HepG2 (cell line): Measurements from ENCODE around the gene LDLRAP1.

Experiments used
- CTCF ChIP-seq: sonication (generic); formaldehyde crosslinking; IDR thresholded peaks from 2 replicates; pipeline ENCODE4 v1.5.0; 2020; ENCODE audit warnings: mild to moderate bottlenecking, missing genetic modification reagents, moderate library complexity
- ELF4 ChIP-seq: sonication (generic); formaldehyde crosslinking; IDR thresholded peaks from 2 replicates; pipeline ENCODE4 v1.5.0; 2020; ENCODE audit warnings: missing genetic modification reagents, mild to moderate bottlenecking, moderate library complexity, borderline replicate concordance
- ETV6 ChIP-seq: sonication (generic); formaldehyde crosslinking; conservative IDR thresholded peaks from 2 replicates; pipeline ENCODE4 v1.4.0; 2020; ENCODE audit warnings: missing genetic modification reagents
- FOXK2 ChIP-seq: fragments of 450-650 bp; IDR thresholded peaks from 2 replicates; pipeline ENCODE4 v1.6.1; 2016
- MAX ChIP-seq: IDR thresholded peaks from 2 replicates; pipeline ENCODE4 v1.6.1; 2012; ENCODE audit warnings: inconsistent platforms
- NR2C2 ChIP-seq: sonication (generic); formaldehyde crosslinking; IDR thresholded peaks from 2 replicates; pipeline ENCODE4 v1.4.0; 2020; ENCODE audit warnings: missing genetic modification reagents, mild to moderate bottlenecking, moderate library complexity, borderline replicate concordance
- RNF219 ChIP-seq: sonication (generic); formaldehyde crosslinking; IDR thresholded peaks from 2 replicates; pipeline ENCODE4 v1.5.0; 2020; ENCODE audit warnings: mild to moderate bottlenecking, missing genetic modification reagents
- USF2 ChIP-seq, 2 experiments: sonication (generic) in 1 of 2; formaldehyde crosslinking in 1 of 2; IDR thresholded peaks; 2 replicates each; pipeline versions ENCODE4 v1.5.1 to v1.6.1; 2011 to 2020; ENCODE audit warnings: borderline replicate concordance in 1 of 2, low read depth in 1 of 2, low read length in 1 of 2, mild to moderate bottlenecking in 1 of 2, missing genetic modification reagents in 1 of 2, moderate library complexity in 1 of 2
- ZBTB34 ChIP-seq: sonication (generic); formaldehyde crosslinking; IDR thresholded peaks from 2 replicates; pipeline ENCODE4 v1.8.0; 2022; ENCODE audit warnings: mild to moderate bottlenecking, missing genetic modification reagents
- ZFP36 ChIP-seq: fragments of 150-350 bp; IDR thresholded peaks from 2 replicates; pipeline ENCODE4 v1.6.1; 2018; ENCODE audit warnings: borderline replicate concordance, low read length, low read depth; ENCODE audit not compliant: partially characterized antibody
- ZNF274 ChIP-seq: sonication (generic); formaldehyde crosslinking; IDR thresholded peaks from 2 replicates; pipeline ENCODE4 v1.5.1; 2020; ENCODE audit warnings: mild to moderate bottlenecking, missing genetic modification reagents

- TF ChIP-seq ZNF274 (CRISPR knock-in tag), result no peak
- TF ChIP-seq USF2 (IDR thresholded peaks at IDR 0.05; ENCODE audit: low read depth, low read length), result no peak
- no peak for TF ChIP-seq USF2 (CRISPR knock-in tag; IDR thresholded peaks at IDR 0.05; ENCODE audit: borderline replicate concordance)
- TF ChIP-seq CTCF (CRISPR knock-in tag), result no peak
- no peak for TF ChIP-seq ZFP36
- no peak for TF ChIP-seq RNF219 (CRISPR knock-in tag)
- no peak for TF ChIP-seq FOXK2
- no peak for TF ChIP-seq NR2C2
- TF ChIP-seq ETV6, result no peak
- no peak for TF ChIP-seq ELF4 (CRISPR knock-in tag)
- TF ChIP-seq ZBTB34 (CRISPR knock-in tag), result no peak
- no peak for TF ChIP-seq MAX
These were observed 38.4 kb downstream of the LDLRAP1 start for GRCh38 chr1:25581764-25582163.
